Kidney epithelial cell (primary cell): Measurements from ENCODE around the gene AFAP1L2. TPM values are rescaled to one million over a fixed set of nuclear protein-coding genes. Genes with fewer than 3 reads are reported as not detected.
"Not testable (repeated sequence)": the region's sequence is repeated elsewhere in the genome, so short reads cannot be mapped to it uniquely, and the experiment has no call there.

ENCODE experiments used
- DNase-seq: peaks from one replicate; pipeline ENCODE4 v3.0.0-alpha.2; 2010; ENCODE audit warnings: low read depth
- H3K27me3 ChIP-seq: 2 replicates; pipeline ENCODE4 v1.6.0; 2011; ENCODE audit warnings: low read length; ENCODE audit not compliant: control insufficient read depth, insufficient read depth
- H3K36me3 ChIP-seq: 2 replicates; pipeline ENCODE4 v1.5.1; 2011; ENCODE audit warnings: low read length; ENCODE audit not compliant: control insufficient read depth, insufficient read depth
- H3K4me3 ChIP-seq: 2 replicates; pipeline ENCODE4 v1.5.1; 2011; ENCODE audit warnings: low read depth, mild to moderate bottlenecking, control low read depth, low read length
- CTCF ChIP-seq: IDR thresholded peaks from 2 replicates; pipeline ENCODE4 v1.5.1; 2011; ENCODE audit warnings: mild to moderate bottlenecking, moderate library complexity, low read length, control low read depth, inconsistent platforms; ENCODE audit not compliant: insufficient read depth, poor library complexity, severe bottlenecking
- total RNA-seq: library from RNA; depleted of rRNA; stranded (reverse); fragments of >200 nt; gene quantifications from 2 replicates; pipeline ENCODE4 v1.2.3, GENCODE V29; 2015

AFAP1L2 gene
- total RNA-seq, 1 donor from 2014 or later: 10.2 TPM

- no peak for TF ChIP-seq CTCF
- no peak for DNase-seq
- Histone ChIP-seq H3K36me3 (no peaks in the 10 kb centered on the region), H3K4me3 (no peak overlapping the region), H3K27me3 (no peaks in the 10 kb centered on the region)
Observed at GRCh38 chr10:114342976-114343375, 61.3 kb downstream of the AFAP1L2 start.

GRCh38 chr10:114340816-114341215 lies 63.5 kb downstream of the AFAP1L2 start:
- no peak for DNase-seq
- H3K36me3 ChIP-seq: no peaks in the 10 kb centered on the region
- no peak for TF ChIP-seq CTCF
- H3K27me3 ChIP-seq: no peaks in the 10 kb centered on the region
- no peak overlapping the region for H3K4me3 ChIP-seq

- Histone ChIP-seq H3K36me3 (no peaks in the 10 kb centered on the region), H3K4me3 (no peak overlapping the region), H3K27me3 (no peaks in the 10 kb centered on the region)
- no peak for DNase-seq
- no peak for TF ChIP-seq CTCF
Observed at GRCh38 chr10:114337510-114338462, 66.5 kb downstream of the AFAP1L2 start.

GRCh38 chr10:114336823-114337509 lies 67.3 kb downstream of the AFAP1L2 start:
- Histone ChIP-seq H3K36me3 (no peaks in the 10 kb centered on the region), H3K4me3 (no peak overlapping the region), H3K27me3 (no peaks in the 10 kb centered on the region)
- DNase-seq: no peak
- TF ChIP-seq CTCF: no peak

GRCh38 chr10:114335614-114336013 lies 68.7 kb downstream of the AFAP1L2 start:
- Histone ChIP-seq H3K4me3 (no peak overlapping the region), H3K27me3 (no peaks in the 10 kb centered on the region), H3K36me3 (no peaks in the 10 kb centered on the region)
- DNase-seq: no peak
- TF ChIP-seq CTCF: no peak

- no peak for TF ChIP-seq CTCF
- H3K4me3 ChIP-seq: no peak overlapping the region
- H3K27me3 ChIP-seq: no peaks in the 10 kb centered on the region
- DNase-seq: no peak
- no peaks in the 10 kb centered on the region for H3K36me3 ChIP-seq
Observed at GRCh38 chr10:114334301-114334700, 70.0 kb downstream of the AFAP1L2 start.

- H3K36me3 ChIP-seq, DNase-seq, H3K4me3 ChIP-seq, H3K27me3 ChIP-seq: not testable (repeated sequence)
Observed at GRCh38 chr10:114333441-114333840, 70.9 kb downstream of the AFAP1L2 start.
